PFSK-1 (cell line): ENCODE data around the gene KISS1R.

Source experiments
- FOXP2 ChIP-seq: optimal IDR thresholded peaks from 2 replicates; pipeline ENCODE3; 2011; ENCODE audit warnings: borderline replicate concordance, control low read depth, inconsistent platforms; ENCODE audit not compliant: insufficient read depth; ENCODE audit errors: extremely low read length, extremely low read depth
- POLR2AphosphoS5 ChIP-seq: IDR thresholded peaks from 2 replicates; pipeline ENCODE4 v1.6.1; 2012; ENCODE audit warnings: low read depth, mild to moderate bottlenecking, control low read depth, low read length, moderate library complexity
- REST ChIP-seq, 2 experiments: IDR thresholded peaks; 2 replicates each; pipeline versions ENCODE4 v1.6.1 to v1.8.0; 2011 to 2012; ENCODE audit warnings: low read depth in 2 of 2, low read length in 2 of 2, control low read depth in 1 of 2, inconsistent platforms in 1 of 2, mild to moderate bottlenecking in 1 of 2, moderate library complexity in 1 of 2; ENCODE audit not compliant: insufficient read depth in 1 of 2
- SIN3A ChIP-seq: IDR thresholded peaks from 2 replicates; pipeline ENCODE4 v1.6.1; 2012; ENCODE audit warnings: mild to moderate bottlenecking, low read length, moderate library complexity, borderline replicate concordance; ENCODE audit not compliant: insufficient read depth
- TAF1 ChIP-seq: IDR thresholded peaks from 2 replicates; pipeline ENCODE4 v1.6.1; 2012; ENCODE audit warnings: low read length, control low read depth, borderline replicate concordance; ENCODE audit not compliant: insufficient read depth

KISS1R gene

GRCh38 chr19:903266-903797 lies 13.8 kb upstream of the KISS1R start:
- TF ChIP-seq POLR2AphosphoS5 = no peak
- TF ChIP-seq SIN3A = no peak
- TF ChIP-seq FOXP2 = no peak
- TF ChIP-seq REST (IDR thresholded peaks at IDR 0.05; ENCODE audit: insufficient read depth in 1 of 2, low read depth in 2 of 2, low read length in 2 of 2) = no peak

GRCh38 chr19:904545-904944 lies 12.6 kb upstream of the KISS1R start:
- TF ChIP-seq FOXP2 = no peak
- TF ChIP-seq POLR2AphosphoS5 = no peak
- TF ChIP-seq SIN3A = no peak
- no peak for TF ChIP-seq TAF1
- TF ChIP-seq REST (IDR thresholded peaks at IDR 0.05; ENCODE audit: insufficient read depth in 1 of 2, low read depth in 2 of 2, low read length in 2 of 2) = no peak

DNA sequence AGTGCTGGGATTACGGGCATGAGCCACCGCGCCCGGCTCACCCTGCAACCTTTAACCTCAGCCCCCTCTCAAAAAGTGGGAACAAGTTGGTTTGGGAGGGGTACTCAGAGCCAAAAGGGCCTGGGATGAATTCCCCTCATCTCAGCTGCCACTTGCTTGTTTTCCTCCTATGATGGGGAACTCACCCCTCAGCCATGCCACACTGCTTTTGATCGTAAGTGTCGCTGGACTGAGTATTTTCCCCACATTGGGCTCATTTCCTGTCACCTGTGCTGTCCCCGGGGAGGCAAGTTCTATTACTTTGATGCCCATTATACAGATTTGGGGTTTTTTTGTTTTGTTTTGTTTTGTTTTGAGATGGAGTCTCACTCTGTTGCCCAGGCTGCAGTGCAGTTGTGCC lies 10.7 kb upstream of the KISS1R start:
- TF ChIP-seq SIN3A (no peak), TAF1 (no peak), REST (IDR thresholded peaks at IDR 0.05; ENCODE audit: insufficient read depth in 1 of 2, low read depth in 2 of 2, low read length in 2 of 2) (no peak), FOXP2 (no peak), POLR2AphosphoS5 (no peak)

DNA sequence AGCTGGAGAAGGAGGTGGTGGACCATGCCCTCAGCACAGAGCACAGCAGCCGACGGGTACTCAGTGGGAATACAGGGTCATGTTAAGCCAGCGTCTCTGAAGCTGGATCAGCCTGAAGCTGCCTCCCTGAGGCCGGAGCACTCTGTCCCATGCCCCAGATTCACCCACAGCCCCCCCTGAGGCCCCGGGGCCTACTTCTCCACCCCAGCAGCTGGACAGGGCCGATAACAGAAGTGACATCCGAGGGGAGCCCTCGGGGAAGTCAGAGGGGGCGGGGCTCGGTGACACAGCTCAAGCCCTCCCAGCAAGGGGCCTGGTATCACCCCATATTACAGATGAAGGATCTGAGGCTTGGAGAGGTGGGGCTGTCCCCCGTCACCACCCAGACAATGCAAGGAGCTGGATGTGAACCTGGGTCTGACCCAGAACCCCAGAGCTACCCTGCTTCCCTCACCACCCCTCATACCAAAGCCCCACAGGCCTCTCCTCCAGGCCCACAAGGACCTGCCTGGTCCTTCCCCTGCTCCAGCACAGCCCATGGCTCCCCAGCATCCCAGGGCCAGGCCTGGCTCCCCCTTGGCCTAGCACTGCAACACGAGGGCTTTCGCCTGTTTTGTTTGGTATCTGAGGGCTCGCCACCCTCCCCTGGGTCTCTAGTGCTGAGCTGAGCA lies 9.8 kb upstream of the KISS1R start:
- TF ChIP-seq POLR2AphosphoS5 (no peak), FOXP2 (no peak)

GRCh38 chr19:911197-912033 lies 5.7 kb upstream of the KISS1R start:
- TF ChIP-seq FOXP2 (no peak), SIN3A (no peak)
